Naive thymus-derived CD4-positive, alpha-beta T cell (primary cell): ENCODE data around the gene IGSF22. TPM values are rescaled to one million over a fixed set of nuclear protein-coding genes. Genes with fewer than 3 reads are reported as not detected.
"Not testable (repeated sequence)": the region's sequence is repeated elsewhere in the genome, so short reads cannot be mapped to it uniquely, and the experiment has no call there.

Experiments used
- ATAC-seq: fragments of 150-1000 bp; cut with Tn5 transposase; 2 replicates; pipeline ENCODE4 v1.10.0; 2021; ENCODE audit warnings: mild to moderate bottlenecking, moderate library complexity
- CTCF ChIA-PET: fragments of 350-600 bp; sonication (Branson Sonifier 250); formaldehyde crosslinking; loops from one replicate; lab custom pipeline; 2021; ENCODE audit warnings: antibody characterized with exemption; lab: Charles Lee
- POLR2A ChIA-PET: fragments of 350-600 bp; sonication (Branson Sonifier 250); formaldehyde crosslinking; loops from one replicate; lab custom pipeline; 2021; ENCODE audit warnings: antibody characterized with exemption, inconsistent platforms; lab: Charles Lee
- DNase-seq, 9 donors: peaks; one replicate each; pipeline versions ENCODE4 v3.0.0 to v3.0.0-alpha.2; 2020 to 2022; ENCODE audit warnings: mixed read lengths in 1 of 9
- H3K27ac ChIP-seq: one replicate; pipeline ENCODE4 v1.7.0; 2013; ENCODE audit warnings: mild to moderate bottlenecking, low read depth, low read length, moderate library complexity
- H3K27me3 ChIP-seq, 2 donors: one replicate each; pipeline ENCODE4 v1.7.0; 2013; ENCODE audit warnings: low read length in 2 of 2, mild to moderate bottlenecking in 2 of 2, moderate library complexity in 2 of 2; ENCODE audit not compliant: control insufficient read depth in 2 of 2, insufficient read depth in 2 of 2
- H3K36me3 ChIP-seq, 3 experiments: 1 replicate in 2 of 3; 2 replicates in 1 of 3; pipeline ENCODE4 v1.7.0; 2013; ENCODE audit warnings: low read length in 3 of 3, mild to moderate bottlenecking in 3 of 3, moderate library complexity in 1 of 3; ENCODE audit not compliant: insufficient read depth in 3 of 3, control insufficient read depth in 2 of 3
- H3K4me1 ChIP-seq, 2 donors: one replicate each; pipeline ENCODE4 v1.7.0; 2013; ENCODE audit warnings: low read length in 2 of 2, mild to moderate bottlenecking in 2 of 2, moderate library complexity in 1 of 2; ENCODE audit not compliant: control insufficient read depth in 2 of 2, insufficient read depth in 2 of 2
- H3K4me3 ChIP-seq: 2 replicates; pipeline ENCODE4 v1.7.0; 2013; ENCODE audit warnings: mild to moderate bottlenecking, low read length
- H3K9me3 ChIP-seq, 3 experiments: 1 replicate in 2 of 3; 2 replicates in 1 of 3; pipeline ENCODE4 v1.7.0; 2013; ENCODE audit warnings: low read length in 3 of 3; ENCODE audit not compliant: control insufficient read depth in 2 of 3
- H3K27ac Mint-ChIP-seq, 9 donors: one replicate each; pipeline ENCODE4 v1.8.0; 2020 to 2022; ENCODE audit warnings: mixed read lengths in 9 of 9, mild to moderate bottlenecking in 8 of 9, moderate library complexity in 5 of 9, inconsistent platforms in 2 of 9
- H3K27me3 Mint-ChIP-seq, 5 donors: one replicate each; pipeline ENCODE4 v1.8.0; 2021 to 2022; ENCODE audit warnings: mixed read lengths in 5 of 5, mild to moderate bottlenecking in 1 of 5
- H3K36me3 Mint-ChIP-seq, 5 donors: one replicate each; pipeline ENCODE4 v1.8.0; 2020 to 2022; ENCODE audit warnings: mixed read lengths in 5 of 5, mild to moderate bottlenecking in 3 of 5, inconsistent platforms in 1 of 5
- H3K4me1 Mint-ChIP-seq, 7 donors: one replicate each; pipeline ENCODE4 v1.8.0; 2020 to 2022; ENCODE audit warnings: mixed read lengths in 7 of 7, mild to moderate bottlenecking in 3 of 7, inconsistent platforms in 1 of 7
- H3K4me3 Mint-ChIP-seq, 10 donors: one replicate each; pipeline ENCODE4 v1.8.0; 2020 to 2022; ENCODE audit warnings: mild to moderate bottlenecking in 10 of 10, mixed read lengths in 10 of 10, moderate library complexity in 6 of 10, inconsistent platforms in 2 of 10
- H3K9me3 Mint-ChIP-seq, 11 donors: one replicate each; pipeline ENCODE4 v1.8.0; 2020 to 2022; ENCODE audit warnings: mixed read lengths in 11 of 11, mild to moderate bottlenecking in 4 of 11, inconsistent platforms in 1 of 11, moderate library complexity in 1 of 11
- intact Hi-C, 2 donors: fragments of 100-400 bp; cut with micrococcal nuclease; formaldehyde crosslinking; loops; one replicate each; pipeline ENCODE4 v1.15.1; 2023
- polyA plus RNA-seq, 2 donors: library from polyadenylated mRNA; unstranded; fragments of 300-500 nt; fragmentation: Illumina TruSeq; gene quantifications; one replicate each; pipeline ENCODE4 v1.2.3, GENCODE V29; 2021
- total RNA-seq, 6 experiments: library from RNA in 5 of 6; stranded (reverse) in 5 of 6; gene quantifications; 1 replicate in 5 of 6; 2 replicates in 1 of 6; pipeline ENCODE4 v1.2.3 and lab custom pipeline; 2021 to 2026

Gene IGSF22
- total and polyA plus RNA-seq, 7 experiments from 2014 or later = 1.5 to 5.8 (median 2.6) TPM

- no peak for ATAC-seq
- Histone ChIP-seq H3K36me3 (no peaks in the 10 kb centered on the region), H3K4me3 (no peak overlapping the region), H3K9me3 (no peaks in the 10 kb centered on the region), H3K27me3 (no peaks in the 10 kb centered on the region), H3K4me1 (peaks cover 20 to 22% of the 10 kb centered on the region in 2 donors), H3K27ac (no peak overlapping the region)
- Mint-ChIP-seq H3K27ac (peak overlapping the region in 3 of 9 donors; percentile 36 to 79 (median 44)), H3K36me3 (peaks cover 0 to under 1% (median 0%) of the 10 kb centered on the region in 5 donors), H3K9me3 (peaks cover 0 to 2% (median 0%) of the 10 kb centered on the region in 11 donors), H3K27me3 (peaks cover 0 to 23% (median 0%) of the 10 kb centered on the region in 5 donors), H3K4me1 (peaks cover 32 to 66% (median 46%) of the 10 kb centered on the region in 7 donors), H3K4me3 (no peak overlapping the region)
- ChIA-PET POLR2A (no interaction called here), CTCF (no interaction called here)
- DNase-seq = no peak
- intact Hi-C loops = no loop called here
Observed at GRCh38 chr11:18668131-18668530, 57.9 kb downstream of the IGSF22 start.

GRCh38 chr11:18665353-18665872, 60.6 kb downstream of the IGSF22 start:
- ATAC-seq, H3K36me3 Mint-ChIP-seq, H3K27ac ChIP-seq, H3K36me3 ChIP-seq, H3K4me3 ChIP-seq, H3K9me3 ChIP-seq, H3K9me3 Mint-ChIP-seq, H3K27me3 ChIP-seq, intact Hi-C loops, CTCF ChIA-PET: not testable (repeated sequence)
- peaks cover 4 to 10% of the 10 kb centered on the region in 2 donors for H3K4me1 ChIP-seq
- DNase-seq = peak in 1 of 9 donors; percentile 17
- H3K4me3 Mint-ChIP-seq = peak overlapping the region; percentile 5 to 71 (median 38)
- H3K27me3 Mint-ChIP-seq = peaks cover 0 to 42% (median 0%) of the 10 kb centered on the region in 5 donors
- POLR2A ChIA-PET = interaction anchor here (0.7 to 1.2 kb wide), 2 partner anchors 32 to 138 kb away, joined by 3 to 4 read pairs; partner anchors contain the start of genes SPTY2D1 and TSG101
- H3K4me1 Mint-ChIP-seq = peaks cover 18 to 44% (median 28%) of the 10 kb centered on the region in 7 donors
- peak overlapping the region; percentile 15 to 86 (median 56) for H3K27ac Mint-ChIP-seq

GRCh38 chr11:18657673-18658072, 68.3 kb downstream of the IGSF22 start:
- Histone ChIP-seq H3K27ac (no peak overlapping the region), H3K4me3 (no peak overlapping the region), H3K36me3 (no peaks in the 10 kb centered on the region), H3K27me3 (no peaks in the 10 kb centered on the region), H3K9me3 (no peaks in the 10 kb centered on the region), H3K4me1 (no peaks in the 10 kb centered on the region)
- H3K4me3 Mint-ChIP-seq = no peak overlapping the region
- ChIA-PET CTCF (no interaction called here), POLR2A (interaction anchor here (1.3 kb wide), 1 partner anchor 64 kb away, joined by 4 read pairs; no protein-coding TSS in a partner anchor)
- H3K27me3 Mint-ChIP-seq = peaks cover 0 to 27% (median 0%) of the 10 kb centered on the region in 5 donors
- ATAC-seq (no peak), DNase-seq (no peak)
- H3K9me3 Mint-ChIP-seq = peaks cover 0 to 10% (median 0%) of the 10 kb centered on the region in 11 donors
- H3K27ac Mint-ChIP-seq = peak overlapping the region in 2 of 9 donors; percentile 10 to 45
- intact Hi-C loops = no loop called here
- peaks cover 0 to 5% (median 0%) of the 10 kb centered on the region in 7 donors for H3K4me1 Mint-ChIP-seq
- H3K36me3 Mint-ChIP-seq = peaks cover 0 to 6% (median 0%) of the 10 kb centered on the region in 5 donors

Other genes with a start within 250 kb of the IGSF22 start
- 10 to 100 TPM; 16.8 to 46.3 (median 36.3) TPM for gene TSG101, start 199.2 kb downstream of the IGSF22 start, total RNA-seq
- gene TSG101, start 199.2 kb downstream of the IGSF22 start, polyA plus RNA-seq = 10 to 100 TPM; 40.8 to 61.4 TPM
- 10 to 100 TPM in 1 of 5 experiments, 1 to 10 TPM in 4; 3.6 to 19.8 (median 5.8) TPM for gene UEVLD, start 137.5 kb downstream of the IGSF22 start, total RNA-seq
- gene UEVLD, start 137.5 kb downstream of the IGSF22 start, polyA plus RNA-seq = 1 to 10 TPM; 3.8 to 4.2 TPM
- 1 to 10 TPM in 1 of 5 experiments, under 1 TPM in 1, not detected in 3; 0.75 to 2.2 TPM for gene MISFA, start 126.4 kb downstream of the IGSF22 start, total RNA-seq
- under 1 TPM; 0.21 to 0.41 TPM for gene MISFA, start 126.4 kb downstream of the IGSF22 start, polyA plus RNA-seq
- 10 to 100 TPM; 26.0 to 37.4 (median 28.2) TPM for gene SPTY2D1, start 91.8 kb downstream of the IGSF22 start, total RNA-seq
- 10 to 100 TPM in 1 of 2 donors, 1 to 10 TPM in 1; 7.1 to 12.6 TPM for gene SPTY2D1, start 91.8 kb downstream of the IGSF22 start, polyA plus RNA-seq
- 1 to 10 TPM in 4 of 5 experiments, under 1 TPM in 1; 0.53 to 6.5 (median 5.5) TPM for gene TMEM86A, start 27.4 kb downstream of the IGSF22 start, total RNA-seq
- gene TMEM86A, start 27.4 kb downstream of the IGSF22 start, polyA plus RNA-seq = 1 to 10 TPM in 1 of 2 donors, under 1 TPM in 1; 0.69 to 1.3 TPM
- not detected for gene PTPN5, start 65.6 kb upstream of the IGSF22 start, total RNA-seq
- not detected for gene PTPN5, start 65.6 kb upstream of the IGSF22 start, polyA plus RNA-seq
- gene MRGPRX1, start 213.2 kb upstream of the IGSF22 start, total RNA-seq = not detected
- not detected for gene MRGPRX1, start 213.2 kb upstream of the IGSF22 start, polyA plus RNA-seq